Lower leg skin (tissue), 4 donors: Measurements from ENCODE around the gene TLE4. TPM values are rescaled to one million over a fixed set of nuclear protein-coding genes. Genes with fewer than 3 reads are reported as not detected.
"Not testable (repeated sequence)": the region's sequence is repeated elsewhere in the genome, so short reads cannot be mapped to it uniquely, and the experiment has no call there.

Experiments used
- DNase-seq, 2 donors: peaks; one replicate each; pipeline ENCODE4 v3.0.0-alpha.2; 2019; ENCODE audit warnings: low spot score in 2 of 2
- H3K4me3 ChIP-seq: fragments of 200-600 bp; sonication (generic); 2 replicates; pipeline ENCODE4 v1.5.1; 2017; ENCODE audit warnings: mild to moderate bottlenecking, low read depth; ENCODE audit not compliant: poor library complexity, severe bottlenecking
- POLR2A ChIP-seq, 2 donors: fragments of 450-650 bp; IDR thresholded peaks; one replicate each; pipeline ENCODE4 v1.6.1; 2016 to 2017; ENCODE audit warnings: antibody characterized with exemption in 2 of 2, mild to moderate bottlenecking in 1 of 2, moderate library complexity in 1 of 2
- WGBS, 2 donors: methylation state at CpG; one replicate each; pipeline ENCODE4 v1.1.5; 2018; 5-methylcytosine and 5-hydroxymethylcytosine counted together
- intact Hi-C: fragments of 100-400 bp; cut with DNase I; formaldehyde crosslinking; loops from one replicate; pipeline ENCODE4 v1.15.0; 2023; ENCODE audit warnings: low total_unique reads
- total RNA-seq, 4 donors: library from RNA; depleted of rRNA; stranded (reverse); fragments of >200 nt; gene quantifications; one replicate each; pipeline ENCODE4 v1.1.0, GENCODE V29; 2016
- TF ChIP-seq, protein P1 (sequence below), 3 donors: fragments of 450-650 bp; IDR thresholded peaks; one replicate each; pipeline ENCODE4 v1.5.1; 2016; ENCODE audit warnings: antibody characterized with exemption in 3 of 3, mild to moderate bottlenecking in 3 of 3, moderate library complexity in 2 of 3

TLE4 gene
- total RNA-seq, 4 donors from 2014 or later, result 46.8 to 97.9 (median 54.1) TPM

DNA sequence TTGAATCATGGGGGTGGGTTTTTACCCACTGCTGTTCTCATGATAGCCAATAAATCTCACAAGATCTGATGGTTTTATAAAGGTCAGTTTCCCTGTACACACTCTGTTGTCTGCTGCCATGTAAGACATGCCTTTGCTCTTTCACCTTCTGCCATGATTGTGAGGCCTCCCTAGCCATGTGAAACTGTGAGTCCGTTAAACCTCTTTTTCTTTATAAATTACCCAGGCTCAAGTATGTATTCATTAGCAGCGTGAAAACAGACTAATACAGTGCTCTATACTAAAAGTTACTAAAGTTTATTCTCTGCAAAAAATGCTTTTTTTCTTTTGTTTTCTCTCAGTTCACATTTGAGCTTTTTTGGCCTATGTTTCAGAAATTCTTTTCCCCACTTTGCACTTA is 33.9 kb upstream of the TLE4 start:
- no peak for DNase-seq
- 90 to 97% methylated on average over 2 of the region's 2 CpGs for WGBS, 2 donors
- H3K4me3 ChIP-seq, result no peak overlapping the region
- TF ChIP-seq POLR2A (IDR thresholded peaks at IDR 0.05), result no peak
- TF ChIP-seq, protein P1, sequence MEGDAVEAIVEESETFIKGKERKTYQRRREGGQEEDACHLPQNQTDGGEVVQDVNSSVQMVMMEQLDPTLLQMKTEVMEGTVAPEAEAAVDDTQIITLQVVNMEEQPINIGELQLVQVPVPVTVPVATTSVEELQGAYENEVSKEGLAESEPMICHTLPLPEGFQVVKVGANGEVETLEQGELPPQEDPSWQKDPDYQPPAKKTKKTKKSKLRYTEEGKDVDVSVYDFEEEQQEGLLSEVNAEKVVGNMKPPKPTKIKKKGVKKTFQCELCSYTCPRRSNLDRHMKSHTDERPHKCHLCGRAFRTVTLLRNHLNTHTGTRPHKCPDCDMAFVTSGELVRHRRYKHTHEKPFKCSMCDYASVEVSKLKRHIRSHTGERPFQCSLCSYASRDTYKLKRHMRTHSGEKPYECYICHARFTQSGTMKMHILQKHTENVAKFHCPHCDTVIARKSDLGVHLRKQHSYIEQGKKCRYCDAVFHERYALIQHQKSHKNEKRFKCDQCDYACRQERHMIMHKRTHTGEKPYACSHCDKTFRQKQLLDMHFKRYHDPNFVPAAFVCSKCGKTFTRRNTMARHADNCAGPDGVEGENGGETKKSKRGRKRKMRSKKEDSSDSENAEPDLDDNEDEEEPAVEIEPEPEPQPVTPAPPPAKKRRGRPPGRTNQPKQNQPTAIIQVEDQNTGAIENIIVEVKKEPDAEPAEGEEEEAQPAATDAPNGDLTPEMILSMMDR (IDR thresholded peaks at IDR 0.05), result no peak
- intact Hi-C loops, result no loop called here

GRCh38 chr9:79542735-79543620 is 28.8 kb upstream of the TLE4 start:
- 84 to 97% methylated on average over 3 of the region's 3 CpGs for WGBS, 2 donors
- no peak overlapping the region for H3K4me3 ChIP-seq
- no peak for DNase-seq
- intact Hi-C loops, result no loop called here
- no peak for TF ChIP-seq POLR2A (IDR thresholded peaks at IDR 0.05)
- TF ChIP-seq, protein P1 (IDR thresholded peaks at IDR 0.05), result no peak

GRCh38 chr9:79544375-79544774 is 27.4 kb upstream of the TLE4 start:
- intact Hi-C loops, DNase-seq, H3K4me3 ChIP-seq: not testable (repeated sequence)
- WGBS, 2 donors, result 74 to 76% methylated on average over 7 of the region's 7 CpGs

DNA sequence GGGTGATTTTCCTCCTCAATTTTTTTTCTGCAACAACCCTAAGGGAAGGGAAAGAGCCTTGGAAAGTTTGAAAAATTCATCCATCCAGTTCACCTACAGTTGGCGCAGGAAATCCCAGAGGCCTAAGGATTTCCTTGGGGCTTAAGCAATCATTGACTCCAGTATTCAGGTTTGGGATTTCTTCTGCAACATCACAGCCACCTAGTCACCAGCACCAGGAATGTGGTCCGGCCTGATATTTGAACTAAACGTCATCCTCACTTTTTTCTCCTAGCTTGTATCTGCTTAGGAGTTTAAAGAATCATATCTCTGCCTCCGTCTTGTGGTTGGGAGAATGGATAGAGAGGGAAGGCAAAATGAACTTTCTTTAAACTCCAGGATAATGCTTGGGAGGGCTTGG is 20.2 kb upstream of the TLE4 start:
- no peak for DNase-seq
- 71 to 83% methylated on average over 4 of the region's 4 CpGs for WGBS, 2 donors
- no peak overlapping the region for H3K4me3 ChIP-seq
- intact Hi-C loops, result no loop called here
- TF ChIP-seq, protein P1 (IDR thresholded peaks at IDR 0.05), result no peak
- TF ChIP-seq POLR2A (IDR thresholded peaks at IDR 0.05), result no peak

DNA sequence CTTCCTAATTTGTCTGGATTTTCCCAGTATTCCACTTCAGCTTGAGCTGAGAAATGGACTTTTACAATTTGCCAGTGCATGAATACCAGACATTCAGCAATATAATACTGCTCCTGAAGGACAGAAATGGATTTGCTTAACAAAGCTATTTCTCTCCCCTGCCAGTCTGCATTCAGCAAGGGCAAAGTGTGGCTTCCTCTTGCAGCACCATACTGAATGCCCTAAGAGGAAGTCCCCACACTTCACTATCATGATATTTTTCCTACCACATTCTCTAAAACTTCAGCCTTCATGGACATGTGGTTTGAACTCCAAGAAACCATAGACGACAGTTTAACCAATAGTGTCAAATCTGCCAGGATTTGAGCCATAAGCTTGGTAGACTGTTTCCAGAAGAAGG is 19.8 kb upstream of the TLE4 start:
- no peak for TF ChIP-seq POLR2A (IDR thresholded peaks at IDR 0.05)
- TF ChIP-seq, protein P1 (IDR thresholded peaks at IDR 0.05), result no peak
- intact Hi-C loops, result no loop called here

DNA sequence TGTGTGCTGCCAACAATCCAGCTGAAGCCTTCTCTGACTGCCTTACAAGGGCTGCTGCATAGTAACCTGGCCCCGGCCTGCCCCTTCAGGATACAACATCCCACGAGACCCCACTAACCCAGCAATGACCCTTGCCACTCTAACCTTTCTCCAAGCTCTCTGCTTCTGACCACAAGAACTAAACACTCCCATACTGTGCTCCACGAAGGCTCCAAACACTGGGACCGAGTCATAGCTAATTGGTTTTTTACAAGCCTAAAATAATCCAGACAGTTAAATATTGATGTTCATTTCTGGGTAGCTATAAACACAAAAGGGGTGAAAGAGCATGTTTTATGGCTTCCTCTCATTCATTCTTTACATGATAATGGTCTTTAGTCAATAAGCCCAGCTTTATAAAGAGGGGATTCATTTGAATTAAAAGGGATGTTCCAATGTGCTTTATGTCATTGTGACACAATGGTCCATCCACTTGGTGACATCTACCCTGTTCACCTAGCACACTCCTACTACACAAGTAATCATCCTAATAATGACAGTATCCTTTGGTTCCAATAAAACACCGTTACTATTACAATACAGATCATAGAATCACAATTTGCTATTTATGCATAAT is 16.2 kb upstream of the TLE4 start:
- TF ChIP-seq, protein P1 (IDR thresholded peaks at IDR 0.05), result no peak
- no peak for TF ChIP-seq POLR2A (IDR thresholded peaks at IDR 0.05)
- intact Hi-C loops, result no loop called here
- WGBS, 2 donors, result 76 to 78% methylated on average over 5 of the region's 5 CpGs
- H3K4me3 ChIP-seq, result no peak overlapping the region
- DNase-seq, result no peak

More for the DNA sequence above, 19.8 kb upstream of the TLE4 start:
- no peak overlapping the region for H3K4me3 ChIP-seq
- no peak for DNase-seq
- 79 to 82% methylated on average over 1 of the region's 1 CpG for WGBS, 2 donors
